Measurements from ENCODE around the gene DEDD2. TPM values are rescaled to one million over a fixed set of nuclear protein-coding genes. Genes with fewer than 3 reads are reported as not detected.

Gene DEDD2
- total RNA-seq, 1 donor from 2014 or later: 30.2 TPM

- peaks cover 80 to 91% of the 10 kb centered on the region in 2 donors for H3K36me3 ChIP-seq
- H3K27ac ChIP-seq: no peak overlapping the region
- no peak overlapping the region for H3K4me3 ChIP-seq
- TF ChIP-seq CTCF (IDR thresholded peaks at IDR 0.05): no peak
- H3K27me3 ChIP-seq: no peaks in the 10 kb centered on the region
- H3K4me1 ChIP-seq: no peaks in the 10 kb centered on the region
- intact Hi-C loops (cut with DNase I): no loop called here
- H3K9me3 ChIP-seq: no peaks in the 10 kb centered on the region
- no peak for DNase-seq (ENCODE audit: low spot score in 2 of 2)
Observed at GRCh38 chr19:42232435-42232834, 15.0 kb upstream of the DEDD2 start.

GRCh38 chr19:42230571-42230970, 13.1 kb upstream of the DEDD2 start:
- no peak for DNase-seq (ENCODE audit: low spot score in 2 of 2)
- intact Hi-C loops (cut with DNase I): no loop called here
- peaks cover 81 to 91% of the 10 kb centered on the region in 2 donors for H3K36me3 ChIP-seq
- H3K27ac ChIP-seq: no peak overlapping the region
- H3K4me3 ChIP-seq: no peak overlapping the region
- no peaks in the 10 kb centered on the region for H3K9me3 ChIP-seq
- H3K27me3 ChIP-seq: no peaks in the 10 kb centered on the region
- H3K4me1 ChIP-seq: no peaks in the 10 kb centered on the region
- no peak for TF ChIP-seq CTCF (IDR thresholded peaks at IDR 0.05)

DNA sequence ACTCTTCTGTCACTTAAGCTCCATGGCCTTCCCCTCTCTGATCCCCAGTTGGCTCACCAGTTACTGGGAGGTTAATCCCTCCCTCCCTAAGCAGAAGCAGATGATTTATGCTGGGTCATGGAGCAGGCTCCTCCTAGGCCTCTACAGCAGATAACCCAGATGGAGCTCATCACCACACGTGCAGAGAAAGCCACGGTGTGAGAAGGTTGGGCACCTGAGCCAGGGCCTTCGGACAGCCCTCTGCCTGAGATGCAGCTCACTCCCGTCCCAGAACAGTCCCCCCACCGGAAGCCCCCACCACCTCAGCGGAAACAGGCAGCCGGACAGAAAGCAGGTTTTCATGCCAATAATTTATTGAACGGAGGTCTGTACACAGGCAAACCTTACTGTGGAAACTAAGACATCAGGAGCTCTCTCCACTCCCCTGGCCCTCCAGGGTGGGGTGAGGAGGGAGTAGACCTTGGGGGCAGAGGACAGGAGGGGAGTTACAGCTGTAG, 12.4 kb upstream of the DEDD2 start:
- Histone ChIP-seq H3K4me1 (no peaks in the 10 kb centered on the region), H3K27ac (no peak overlapping the region), H3K36me3 (peaks cover 81 to 91% of the 10 kb centered on the region in 2 donors), H3K9me3 (no peaks in the 10 kb centered on the region), H3K4me3 (no peak overlapping the region), H3K27me3 (no peaks in the 10 kb centered on the region)
- DNase-seq (ENCODE audit: low spot score in 2 of 2): no peak
- TF ChIP-seq CTCF (IDR thresholded peaks at IDR 0.05): no peak
- intact Hi-C loops (cut with DNase I): no loop called here

DNA sequence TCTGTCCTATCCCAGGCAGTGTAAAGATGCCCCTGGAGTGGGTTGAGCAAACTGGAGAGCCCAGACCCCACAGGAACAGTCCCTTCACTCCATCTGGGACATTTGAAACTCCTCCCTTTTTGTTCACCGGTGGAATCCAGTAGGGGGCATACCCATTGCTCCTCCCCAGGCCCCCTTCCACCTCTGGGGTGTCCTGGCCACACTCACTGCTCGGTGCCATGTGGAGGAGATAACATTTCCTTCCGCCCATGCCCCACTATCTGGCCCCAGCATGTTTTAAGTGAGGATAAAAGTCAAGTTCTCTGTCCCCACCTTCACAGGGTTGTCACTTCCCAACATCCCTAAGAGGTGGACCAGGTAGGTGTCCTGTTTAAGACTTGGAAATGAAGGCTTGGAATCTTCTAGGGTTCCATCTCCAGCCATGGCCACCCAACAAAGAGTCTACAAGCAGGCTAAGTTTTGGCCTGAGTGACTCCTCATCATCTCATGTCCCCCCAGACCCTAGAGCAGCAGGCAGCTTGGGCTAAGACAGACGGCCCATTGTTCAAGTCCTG, 11.9 kb upstream of the DEDD2 start:
- Histone ChIP-seq H3K9me3 (no peaks in the 10 kb centered on the region), H3K4me1 (no peaks in the 10 kb centered on the region), H3K4me3 (no peak overlapping the region), H3K27me3 (no peaks in the 10 kb centered on the region), H3K27ac (no peak overlapping the region), H3K36me3 (peaks cover 81 to 91% of the 10 kb centered on the region in 2 donors)
- intact Hi-C loops (cut with DNase I): no loop called here
- TF ChIP-seq CTCF (IDR thresholded peaks at IDR 0.05): no peak
- no peak for DNase-seq (ENCODE audit: low spot score in 2 of 2)

- Histone ChIP-seq H3K36me3 (peaks cover 78 to 88% of the 10 kb centered on the region in 2 donors), H3K4me3 (no peak overlapping the region), H3K27ac (no peak overlapping the region), H3K27me3 (no peaks in the 10 kb centered on the region), H3K9me3 (no peaks in the 10 kb centered on the region), H3K4me1 (no peaks in the 10 kb centered on the region)
- no peak for TF ChIP-seq CTCF (IDR thresholded peaks at IDR 0.05)
- intact Hi-C loops (cut with DNase I): no loop called here
- no peak for DNase-seq (ENCODE audit: low spot score in 2 of 2)
Observed at GRCh38 chr19:42228641-42229040, 11.2 kb upstream of the DEDD2 start.

DNA sequence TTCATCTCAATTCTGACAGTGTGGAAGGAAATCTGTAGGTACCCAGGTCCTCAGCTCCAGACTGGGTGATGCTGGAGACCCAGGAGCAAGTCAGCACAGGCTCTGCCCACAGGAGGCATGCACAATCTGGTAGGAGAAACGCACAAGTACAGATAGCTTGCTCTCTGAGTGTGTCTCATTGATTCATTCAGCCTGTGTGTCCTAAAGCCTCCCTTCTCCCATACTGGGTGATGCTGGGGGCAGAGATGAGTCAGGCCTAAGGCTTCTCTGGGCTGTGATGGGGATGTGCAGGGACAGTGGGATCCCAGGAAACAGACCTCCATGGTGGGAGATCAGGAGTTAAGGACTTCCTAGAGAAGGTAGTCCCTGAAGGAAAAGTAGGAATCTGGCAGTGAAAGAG, 9.4 kb upstream of the DEDD2 start:
- TF ChIP-seq CTCF (IDR thresholded peaks at IDR 0.05): no peak
- DNase-seq (ENCODE audit: low spot score in 2 of 2): no peak
- Histone ChIP-seq H3K4me3 (no peak overlapping the region), H3K36me3 (peaks cover 60 to 70% of the 10 kb centered on the region in 2 donors), H3K27me3 (no peaks in the 10 kb centered on the region), H3K27ac (no peak overlapping the region), H3K4me1 (no peaks in the 10 kb centered on the region), H3K9me3 (no peaks in the 10 kb centered on the region)
- intact Hi-C loops (cut with DNase I): no loop called here

All from ascending aorta (tissue), 2 donors.